GM21717 (cell line): ENCODE results near the gene HAGHL.
"Not testable (repeated sequence)": the region's sequence is repeated elsewhere in the genome, so short reads cannot be mapped to it uniquely, and the experiment has no call there.

Experiments
- ATAC-seq: cut with Tn5 transposase; IDR thresholded peaks from one replicate; pipeline ENCODE4 v1.9.1; 2021; ENCODE audit warnings: mild to moderate bottlenecking, moderate library complexity; ENCODE audit not compliant: unreplicated experiment

Gene HAGHL

GRCh38 chr16:751152-752006 lies 24.5 kb downstream of the HAGHL start:
- no peak for ATAC-seq

- ATAC-seq = no peak
Measured at GRCh38 chr16:752007-752312, 25.1 kb downstream of the HAGHL start.

GRCh38 chr16:754121-754607 lies 27.3 kb downstream of the HAGHL start:
- not testable (repeated sequence) for ATAC-seq

GRCh38 chr16:754656-755055 lies 27.8 kb downstream of the HAGHL start:
- no peak for ATAC-seq

- no peak for ATAC-seq
Measured at GRCh38 chr16:756428-756827, 29.5 kb downstream of the HAGHL start.

- ATAC-seq = no peak
Measured at GRCh38 chr16:759110-759910, 32.4 kb downstream of the HAGHL start.

GRCh38 chr16:760065-760464 lies 33.2 kb downstream of the HAGHL start:
- no peak for ATAC-seq

- ATAC-seq = no peak
Measured at GRCh38 chr16:760545-761343, 33.8 kb downstream of the HAGHL start, which contains the start of gene MSLN. Gene MSLN (plus strand): TSS chr16:760734. CDS start chr16:762681, 1,947 bp downstream.

- no peak for ATAC-seq
Measured at GRCh38 chr16:761625-762513, 35.0 kb downstream of the HAGHL start.

GRCh38 chr16:762595-763268 lies 35.8 kb downstream of the HAGHL start:
- ATAC-seq = no peak

GRCh38 chr16:763369-764183 lies 36.7 kb downstream of the HAGHL start:
- no peak for ATAC-seq

GRCh38 chr16:764184-764750 lies 37.4 kb downstream of the HAGHL start:
- ATAC-seq = no peak

GRCh38 chr16:764848-765487 lies 38.1 kb downstream of the HAGHL start:
- no peak for ATAC-seq

GRCh38 chr16:765488-765865 lies 38.6 kb downstream of the HAGHL start:
- ATAC-seq = no peak

- no peak for ATAC-seq
Measured at GRCh38 chr16:766008-766819, 39.3 kb downstream of the HAGHL start.

- ATAC-seq = no peak
Measured at GRCh38 chr16:766820-767640, 40.1 kb downstream of the HAGHL start.
